NCI-H2196 (cell line): ENCODE data around the gene TRIOBP.

Experiments used
- DNase-seq: peaks from one replicate; lab custom pipeline; 2025; ENCODE audit not compliant: unreplicated experiment; lab: John Stamatoyannopoulos, UW

Gene TRIOBP

DNA sequence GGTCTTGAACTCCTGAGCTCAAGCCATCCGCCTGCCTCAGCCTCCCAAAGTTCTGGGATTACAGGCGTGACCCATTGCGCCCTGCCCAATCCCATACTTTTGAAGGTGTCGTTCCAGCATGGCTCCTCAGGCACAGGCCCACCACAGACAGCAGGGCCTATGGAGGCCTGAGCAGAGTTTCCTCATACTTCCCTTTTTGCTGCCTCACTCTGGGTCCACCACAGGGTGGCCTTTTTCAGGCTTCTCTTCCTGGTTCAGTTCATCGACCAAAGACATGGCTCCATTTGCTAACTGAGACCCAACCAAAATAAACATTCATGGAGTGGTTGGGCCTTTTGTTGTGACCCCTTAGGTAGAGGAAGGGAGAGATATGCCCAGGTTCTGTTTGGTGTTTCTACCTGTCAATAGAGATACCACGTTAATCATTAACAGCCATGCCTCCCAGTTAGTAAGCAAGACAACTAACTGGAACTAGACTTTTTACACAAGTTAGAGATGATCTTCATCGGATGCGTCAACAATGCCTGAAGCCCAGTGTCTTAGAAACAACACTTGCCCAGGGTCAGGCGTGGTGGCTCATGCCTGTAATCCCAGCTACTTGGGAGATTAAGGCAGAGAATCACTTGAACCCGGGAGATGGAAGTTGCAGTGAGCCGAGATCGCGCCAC lies 35.1 kb downstream of the TRIOBP start:
- DNase-seq: no peak

DNA sequence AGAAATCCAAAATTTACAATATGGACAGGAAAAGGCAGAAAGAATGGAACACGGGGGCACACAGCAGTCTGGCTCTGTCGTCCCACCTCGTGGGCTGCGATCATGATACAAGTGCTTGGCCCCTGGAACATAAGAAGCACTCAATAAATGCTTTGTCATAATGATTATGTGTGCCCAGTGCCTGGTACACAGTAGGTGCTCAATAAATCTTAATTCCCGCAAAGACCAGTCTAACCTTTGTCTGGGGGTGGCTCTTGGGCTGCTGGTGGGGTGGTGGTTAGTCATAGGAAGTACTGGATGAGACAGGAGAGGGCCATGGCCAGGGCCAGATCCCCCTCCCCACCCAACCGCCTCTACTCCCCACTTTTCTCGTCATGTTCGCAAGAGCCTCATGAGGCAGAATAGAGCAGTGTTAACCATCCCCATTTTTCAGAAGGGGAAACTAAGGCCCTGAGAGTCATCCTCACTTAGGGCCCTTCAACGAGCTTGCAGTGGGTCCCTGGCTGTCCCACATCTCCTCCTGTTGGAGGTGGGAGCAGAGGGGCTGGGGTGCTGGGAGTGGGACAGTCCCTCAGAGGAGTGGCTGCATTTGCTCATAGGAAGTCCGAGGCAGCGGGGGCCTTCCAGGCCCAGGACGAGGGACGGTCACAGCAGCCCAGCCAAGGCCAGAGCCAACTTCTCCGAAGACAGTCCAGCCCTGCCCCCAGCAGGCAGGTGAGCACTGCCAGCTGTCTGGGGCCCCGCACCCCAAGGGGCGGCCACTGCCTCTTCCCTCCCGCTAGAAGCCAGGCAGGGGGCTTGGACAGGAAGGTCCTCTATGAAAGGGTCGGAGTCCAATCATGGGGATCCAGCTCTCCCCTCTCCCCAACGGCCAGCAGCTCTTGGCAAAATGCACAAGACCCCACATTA lies 36.1 kb downstream of the TRIOBP start:
- DNase-seq: no peak

GRCh38 chr22:37733625-37734401 lies 37.0 kb downstream of the TRIOBP start:
- no peak for DNase-seq

GRCh38 chr22:37734402-37734700 lies 37.5 kb downstream of the TRIOBP start:
- no peak for DNase-seq

GRCh38 chr22:37734964-37735451 lies 38.2 kb downstream of the TRIOBP start:
- DNase-seq: no peak

GRCh38 chr22:37739035-37739434 lies 42.2 kb downstream of the TRIOBP start:
- no peak for DNase-seq

GRCh38 chr22:37739611-37740049 lies 42.8 kb downstream of the TRIOBP start:
- DNase-seq: no peak

GRCh38 chr22:37740455-37741311 lies 43.8 kb downstream of the TRIOBP start:
- no peak for DNase-seq

- DNase-seq: peak; percentile 57
Observed at GRCh38 chr22:37741312-37741795, 44.5 kb downstream of the TRIOBP start.

GRCh38 chr22:37742376-37743171 lies 45.7 kb downstream of the TRIOBP start:
- peak; percentile 17 for DNase-seq

DNA sequence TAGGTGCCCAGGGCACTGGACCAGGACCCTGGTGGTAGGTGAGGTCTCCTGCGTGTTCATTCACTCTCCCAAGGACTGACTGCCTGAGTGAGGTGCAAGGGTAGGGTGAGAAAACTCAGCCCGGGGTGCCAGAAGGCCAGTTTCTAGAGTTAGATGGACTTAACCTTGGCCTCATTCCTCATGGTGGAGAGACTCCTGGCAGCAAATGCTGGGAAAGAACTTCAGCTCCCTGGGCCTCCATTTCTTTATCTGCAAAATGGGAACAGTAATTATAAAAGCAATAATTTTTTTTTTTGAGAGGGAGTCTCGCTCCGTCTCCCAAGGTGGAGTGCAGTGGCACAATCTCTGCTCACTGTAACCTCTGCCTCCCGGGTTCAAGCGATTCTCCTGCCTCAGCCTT lies 47.7 kb downstream of the TRIOBP start:
- DNase-seq: no peak

DNA sequence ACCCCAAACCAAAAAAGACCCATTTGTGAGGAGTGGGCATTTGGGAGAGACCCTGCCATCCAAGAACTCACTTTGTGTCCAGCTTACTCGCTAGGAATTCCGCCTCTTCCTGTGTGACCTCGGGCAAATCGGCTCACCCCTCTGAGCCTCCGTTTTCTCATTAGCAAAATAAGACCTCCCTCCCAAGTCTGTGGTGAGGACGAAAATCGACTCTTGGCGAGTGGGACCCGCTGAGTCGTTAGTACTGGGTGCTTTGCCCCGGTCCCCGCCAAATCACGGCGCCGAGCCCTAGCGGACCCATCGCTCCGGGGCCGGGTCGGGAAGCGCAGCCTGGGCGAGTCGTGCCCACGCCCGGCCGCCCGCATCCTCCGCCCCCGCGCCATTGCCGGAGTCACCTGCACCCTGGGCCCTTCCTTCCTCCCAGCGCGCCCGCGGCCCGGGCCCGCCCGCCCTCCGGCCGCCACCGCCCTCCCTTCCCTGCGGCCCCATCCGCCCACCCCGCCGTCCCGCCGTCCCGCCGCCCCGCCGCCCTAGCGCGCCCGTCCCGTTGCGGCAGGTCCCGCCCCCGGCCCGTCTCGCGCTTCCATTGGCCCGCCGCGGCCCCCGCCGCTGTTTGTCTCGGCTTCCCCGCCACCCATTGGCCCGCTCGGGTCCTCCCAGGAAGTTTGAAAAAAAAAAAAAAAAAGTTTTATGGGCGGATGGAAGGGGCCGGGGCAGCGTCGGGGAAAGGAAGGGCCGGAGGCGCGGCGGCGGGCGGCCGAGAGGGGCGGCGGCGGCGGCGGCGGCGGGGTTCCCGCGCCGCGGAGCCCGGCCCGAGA lies 48.9 kb downstream of the TRIOBP start:
- DNase-seq: peak; percentile 61

GRCh38 chr22:37746366-37747079 lies 49.7 kb downstream of the TRIOBP start:
- no peak for DNase-seq

DNA sequence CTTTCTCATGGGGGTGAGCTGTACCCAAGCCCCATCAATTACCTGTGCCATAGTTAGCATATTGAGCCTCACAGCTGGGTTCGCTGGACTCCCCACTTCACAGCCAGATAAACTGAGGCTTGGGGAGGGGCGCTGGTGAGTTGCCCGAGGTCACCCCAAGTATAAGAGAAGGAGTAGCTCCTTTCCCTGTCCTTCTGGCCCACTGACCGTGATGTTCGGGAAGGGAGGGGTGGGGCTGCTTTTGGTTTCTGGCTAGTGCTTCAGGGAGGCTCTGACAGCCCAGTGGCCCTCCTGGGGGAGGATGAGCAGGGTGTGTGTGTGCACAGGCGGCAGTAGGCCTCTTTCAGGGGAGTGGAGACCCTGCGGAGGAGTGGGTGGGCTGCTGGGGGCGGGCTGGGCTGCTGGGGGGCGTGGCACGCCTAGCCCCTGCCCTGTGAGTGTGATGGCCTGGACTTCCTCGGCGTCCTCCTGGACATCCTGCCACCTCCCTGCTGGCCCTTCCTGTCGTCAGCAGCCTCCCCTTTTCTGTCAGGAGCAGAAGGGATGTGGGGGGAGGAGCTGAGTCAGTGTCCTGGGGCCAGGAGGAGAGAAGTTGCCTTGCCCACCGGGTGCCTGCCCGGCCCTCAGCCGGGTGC lies 50.3 kb downstream of the TRIOBP start:
- DNase-seq: no peak

DNA sequence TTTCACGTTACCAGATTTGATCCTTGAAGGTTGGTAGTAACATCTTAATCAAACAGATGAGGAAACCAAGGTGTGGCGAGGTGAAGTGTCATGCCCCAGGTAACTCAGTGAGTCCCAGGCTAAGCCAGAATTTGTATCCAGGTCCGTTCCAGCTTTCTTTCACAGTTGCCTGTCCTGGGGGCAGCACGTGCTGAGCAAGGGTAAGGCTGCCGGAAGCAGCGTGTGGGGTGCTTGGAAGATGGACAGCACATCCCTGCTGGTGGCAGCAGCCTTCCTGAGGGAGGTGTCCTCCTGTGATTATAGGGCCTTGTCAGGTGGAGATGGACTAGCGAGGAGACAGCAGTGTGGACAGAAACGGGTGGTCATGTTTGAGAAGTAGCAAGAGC lies 50.9 kb downstream of the TRIOBP start:
- DNase-seq: no peak

DNA sequence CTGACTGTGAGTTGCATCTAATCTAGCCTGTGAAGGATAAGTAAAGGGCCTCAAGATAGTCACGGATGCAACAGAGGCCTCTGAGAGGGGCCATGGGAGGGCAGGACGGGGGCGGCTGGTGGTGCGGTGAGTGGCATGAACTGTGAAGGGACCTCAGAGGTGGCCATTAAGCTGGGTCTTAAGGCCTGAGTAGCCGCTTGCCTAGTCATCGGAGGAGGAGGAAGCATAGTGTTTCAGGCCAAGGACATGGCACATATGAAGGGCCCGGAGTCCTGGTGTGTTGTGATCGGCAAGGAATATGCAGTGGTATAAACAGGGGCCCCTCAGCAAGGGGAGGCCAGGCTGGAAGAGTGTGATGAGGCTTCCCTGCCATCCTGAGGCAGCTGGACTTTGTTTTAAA lies 51.8 kb downstream of the TRIOBP start:
- no peak for DNase-seq

- no peak for DNase-seq
Observed at GRCh38 chr22:37749226-37749625, 52.4 kb downstream of the TRIOBP start.
